ENCODE measurements around the gene RHEX.
A peak's percentile ranks its signal among the peaks of the same experiment; 100 is the strongest.

The RHEX gene

DNA sequence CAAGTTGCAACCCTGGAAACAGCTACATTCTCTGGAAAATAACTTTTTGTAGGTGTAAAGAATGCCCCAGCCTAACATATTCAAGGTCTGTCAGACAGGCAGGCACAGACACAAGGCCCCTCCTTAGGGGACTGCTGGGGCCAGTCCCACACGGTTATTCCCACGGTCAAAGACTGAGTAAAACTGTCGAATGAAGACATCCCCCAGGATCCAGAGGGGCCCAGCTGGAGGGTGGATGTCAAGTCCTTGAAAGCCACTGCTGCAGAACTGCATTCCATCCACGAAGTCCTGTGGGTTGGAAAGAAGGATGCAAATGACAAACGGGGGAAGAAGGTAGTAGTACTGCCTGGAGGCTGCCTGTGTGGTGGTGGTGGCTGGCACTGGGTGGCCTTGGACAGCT lies 42.9 kb upstream of the RHEX start:
- Histone ChIP-seq H3K4me3 (replicated peaks; ENCODE audit: low read depth, low read length) (no peak overlapping the region), H3K36me3 (ENCODE audit: control insufficient read depth, insufficient read depth, low read length) (no peaks in the 10 kb centered on the region), H3K27me3 (replicated peaks; ENCODE audit: control insufficient read depth, insufficient read depth, low read length) (no peaks in the 10 kb centered on the region)
- no peak for TF ChIP-seq CTCF (IDR thresholded peaks at IDR 0.05; ENCODE audit: insufficient read depth, low read length, poor library complexity, severe bottlenecking)
- no peak for DNase-seq (ENCODE audit: extremely low read depth, insufficient read length)

GRCh38 chr1:206011057-206011456 lies 41.9 kb upstream of the RHEX start:
- no peak for DNase-seq (ENCODE audit: extremely low read depth, insufficient read length)
- no peak for TF ChIP-seq CTCF (IDR thresholded peaks at IDR 0.05; ENCODE audit: insufficient read depth, low read length, poor library complexity, severe bottlenecking)

DNA sequence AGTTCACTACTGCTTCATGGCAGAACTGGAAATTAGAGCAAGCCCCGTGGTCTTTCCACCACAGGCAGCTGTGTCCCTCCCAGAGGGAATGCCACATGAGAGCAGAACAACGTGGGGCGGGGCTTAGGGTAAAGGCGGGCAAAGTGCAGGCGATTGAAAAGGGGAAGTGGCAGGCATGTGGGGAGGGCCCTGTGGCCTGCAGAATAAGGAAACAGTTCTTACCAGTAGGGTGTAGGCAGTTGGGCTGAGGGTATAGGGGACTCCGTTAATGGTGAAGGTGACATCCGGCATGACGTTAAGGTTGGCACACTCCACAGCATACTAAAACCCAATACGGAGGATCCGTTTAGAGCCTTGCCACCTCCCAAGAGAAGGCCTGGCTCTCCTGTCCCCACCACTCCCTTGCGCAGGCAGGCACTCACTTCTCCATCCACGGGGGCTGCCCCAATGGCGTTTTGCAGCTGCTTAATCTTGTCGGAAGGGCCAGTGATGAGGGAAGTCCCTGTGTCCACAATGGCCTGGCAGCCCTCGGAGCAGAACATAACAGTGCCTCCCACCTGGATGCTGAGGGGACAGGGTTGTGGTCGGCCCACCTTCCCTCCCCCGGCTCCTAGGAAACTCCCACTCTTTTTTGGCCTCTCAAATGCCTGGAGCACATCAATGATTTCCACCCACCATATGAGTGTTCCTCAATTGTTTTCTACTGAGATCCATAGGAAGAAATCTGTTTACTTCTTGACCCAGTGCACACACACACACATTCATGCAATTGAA lies 40.7 kb upstream of the RHEX start:
- peak; percentile 65 for DNase-seq (ENCODE audit: extremely low read depth, insufficient read length)
- no peak overlapping the region for H3K4me3 ChIP-seq (replicated peaks; ENCODE audit: low read depth, low read length)
- H3K27me3 ChIP-seq (replicated peaks; ENCODE audit: control insufficient read depth, insufficient read depth, low read length) = no peaks in the 10 kb centered on the region
- no peak for TF ChIP-seq CTCF (IDR thresholded peaks at IDR 0.05; ENCODE audit: insufficient read depth, low read length, poor library complexity, severe bottlenecking)
- no peaks in the 10 kb centered on the region for H3K36me3 ChIP-seq (ENCODE audit: control insufficient read depth, insufficient read depth, low read length)

More at GRCh38 chr1:206011057-206011456, 41.9 kb upstream of the RHEX start:
- Histone ChIP-seq H3K4me3 (replicated peaks; ENCODE audit: low read depth, low read length) (no peak overlapping the region), H3K36me3 (ENCODE audit: control insufficient read depth, insufficient read depth, low read length) (no peaks in the 10 kb centered on the region), H3K27me3 (replicated peaks; ENCODE audit: control insufficient read depth, insufficient read depth, low read length) (no peaks in the 10 kb centered on the region)

DNA sequence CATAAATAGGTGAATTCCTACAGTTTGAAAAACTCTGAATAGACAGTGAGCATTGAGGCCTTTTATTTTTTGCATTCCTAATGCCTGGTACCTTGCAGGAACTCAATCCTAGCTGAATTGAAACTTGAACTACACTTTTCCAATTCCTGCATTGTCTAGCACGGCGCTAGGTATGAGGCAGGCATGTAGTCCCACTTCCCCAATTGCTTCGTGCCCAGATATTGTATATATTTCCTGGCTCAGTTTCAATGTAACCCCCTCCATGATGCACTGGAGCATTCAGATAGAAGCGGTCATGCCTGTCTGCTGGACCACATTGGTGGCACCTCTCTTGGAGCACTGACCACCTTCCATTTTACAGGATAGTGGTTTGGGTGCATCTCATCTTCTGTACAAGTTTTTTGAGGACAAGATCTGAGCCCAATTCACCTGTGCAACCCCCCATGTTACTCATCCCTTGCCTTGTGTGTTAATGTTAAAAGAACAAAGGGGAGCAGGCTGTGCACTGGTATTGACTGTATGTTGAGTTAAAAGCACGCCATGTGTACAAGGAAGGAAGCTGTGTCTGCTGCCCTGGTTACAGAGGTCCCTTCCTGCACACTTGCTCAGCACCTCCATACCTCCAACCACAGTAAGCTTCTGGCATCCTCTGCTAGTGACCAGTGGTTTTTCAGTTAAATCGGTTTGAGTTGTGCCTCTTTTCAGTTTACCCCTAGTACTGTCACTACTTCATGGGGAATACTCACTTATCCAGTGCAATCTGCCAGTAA lies 39.8 kb upstream of the RHEX start:
- no peak for DNase-seq (ENCODE audit: extremely low read depth, insufficient read length)
- TF ChIP-seq CTCF (IDR thresholded peaks at IDR 0.05; ENCODE audit: insufficient read depth, low read length, poor library complexity, severe bottlenecking) = no peak
- H3K27me3 ChIP-seq (replicated peaks; ENCODE audit: control insufficient read depth, insufficient read depth, low read length) = no peaks in the 10 kb centered on the region

DNA sequence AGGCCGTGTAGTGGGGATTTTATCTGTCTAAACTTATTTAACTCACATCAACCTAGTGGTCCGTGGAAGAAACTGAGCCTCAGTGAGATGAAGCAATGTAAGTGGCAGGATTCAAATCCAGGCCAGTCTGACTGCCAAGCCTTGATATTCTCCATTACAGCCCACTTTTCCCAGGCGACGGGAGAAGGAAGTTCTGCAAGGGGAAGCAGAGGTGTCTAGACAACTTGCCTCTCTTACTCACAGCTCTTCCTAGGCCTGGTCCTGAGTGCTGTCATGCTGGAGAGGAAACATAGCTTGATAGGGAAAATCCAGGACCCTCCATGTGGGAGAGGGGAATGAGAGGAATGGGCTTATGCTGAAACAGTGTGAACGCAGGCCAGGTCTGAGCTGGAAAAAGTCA lies 38.4 kb upstream of the RHEX start:
- Histone ChIP-seq H3K4me3 (replicated peaks; ENCODE audit: low read depth, low read length) (no peak overlapping the region), H3K36me3 (ENCODE audit: control insufficient read depth, insufficient read depth, low read length) (no peaks in the 10 kb centered on the region), H3K27me3 (replicated peaks; ENCODE audit: control insufficient read depth, insufficient read depth, low read length) (no peaks in the 10 kb centered on the region)
- TF ChIP-seq CTCF (IDR thresholded peaks at IDR 0.05; ENCODE audit: insufficient read depth, low read length, poor library complexity, severe bottlenecking) = no peak
- no peak for DNase-seq (ENCODE audit: extremely low read depth, insufficient read length)

More for the DNA sequence above, 39.8 kb upstream of the RHEX start:
- Histone ChIP-seq H3K36me3 (ENCODE audit: control insufficient read depth, insufficient read depth, low read length) (no peaks in the 10 kb centered on the region), H3K4me3 (replicated peaks; ENCODE audit: low read depth, low read length) (no peak overlapping the region)
